Activated B cell treated with CpG ODN at 0.5 μM for 24 hours (primary cell): Measurements from ENCODE around the gene SMCR8. TPM values are rescaled to one million over a fixed set of nuclear protein-coding genes. Genes with fewer than 3 reads are reported as not detected.

Source experiments
- total RNA-seq: library from RNA; stranded (reverse); gene quantifications from 2 replicates; pipeline ENCODE4 v1.2.3, GENCODE V29; 2022

Gene SMCR8
- total RNA-seq, 1 donor from 2014 or later: 36.9 TPM

Other genes starting within 250 kb of the SMCR8 start
- gene DRG2, start 227.3 kb upstream of the SMCR8 start, total RNA-seq: 55.7 and 67.1 TPM in 2 replicates
- gene MYO15A, start 206.5 kb upstream of the SMCR8 start, total RNA-seq: 0.73 and 1.3 TPM in 2 replicates
- gene ALKBH5, start 131.5 kb upstream of the SMCR8 start, total RNA-seq: 72.8 and 74.6 TPM in 2 replicates
- gene LLGL1, start 89.7 kb upstream of the SMCR8 start, total RNA-seq: 9.7 and 10.5 TPM in 2 replicates
- 291 and 301 TPM in 2 replicates for gene FLII, start 56.6 kb upstream of the SMCR8 start, total RNA-seq
- gene MIEF2, start 54.6 kb upstream of the SMCR8 start, total RNA-seq: 5.6 and 8.8 TPM in 2 replicates
- gene TOP3A, start 299 bp upstream of the SMCR8 start, total RNA-seq: 44.8 and 46.4 TPM in 2 replicates
- gene SHMT1, start 48.3 kb downstream of the SMCR8 start, total RNA-seq: 17.9 and 18.4 TPM in 2 replicates
- not detected in 2 replicates for gene EVPLL, start 62.5 kb downstream of the SMCR8 start, total RNA-seq
- not detected in 2 replicates for gene LGALS9C, start 161.5 kb downstream of the SMCR8 start, total RNA-seq